Measurements from ENCODE around the gene FAM124A.

FAM124A gene

GRCh38 chr13:51311957-51312520 lies 89.8 kb downstream of the FAM124A start:
- DNase-seq: no peak

GRCh38 chr13:51313619-51314018 lies 91.4 kb downstream of the FAM124A start:
- DNase-seq: no peak

GRCh38 chr13:51317262-51317661 lies 95.1 kb downstream of the FAM124A start:
- no peak for DNase-seq

DNA sequence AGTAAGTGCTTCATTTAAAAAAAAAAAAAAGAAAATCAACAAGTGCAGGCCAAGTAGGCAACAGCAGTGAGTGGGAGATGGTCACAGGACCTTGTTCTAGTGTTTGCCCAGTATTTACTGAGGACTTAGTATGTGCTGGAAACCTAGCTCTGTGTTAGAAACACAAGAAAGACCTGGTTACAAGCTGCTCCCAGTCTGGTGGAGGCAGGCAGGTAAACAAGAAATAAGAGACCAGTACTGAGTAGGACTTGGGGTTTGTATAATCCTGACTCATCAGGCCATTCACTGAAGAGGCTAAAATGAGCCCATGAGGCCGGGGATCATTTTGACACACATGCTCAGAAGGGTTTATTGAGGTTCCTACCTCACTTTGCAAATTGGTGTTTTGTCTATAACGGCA lies 95.8 kb downstream of the FAM124A start:
- no peak for DNase-seq

GRCh38 chr13:51318876-51319275 lies 96.7 kb downstream of the FAM124A start:
- no peak for DNase-seq

- DNase-seq: no peak
These were observed 99.6 kb downstream of the FAM124A start for GRCh38 chr13:51321836-51322235.

GRCh38 chr13:51322826-51323225 lies 100.6 kb downstream of the FAM124A start:
- DNase-seq: no peak

- no peak for DNase-seq
These were observed 101.8 kb downstream of the FAM124A start for GRCh38 chr13:51323824-51324511.

DNA sequence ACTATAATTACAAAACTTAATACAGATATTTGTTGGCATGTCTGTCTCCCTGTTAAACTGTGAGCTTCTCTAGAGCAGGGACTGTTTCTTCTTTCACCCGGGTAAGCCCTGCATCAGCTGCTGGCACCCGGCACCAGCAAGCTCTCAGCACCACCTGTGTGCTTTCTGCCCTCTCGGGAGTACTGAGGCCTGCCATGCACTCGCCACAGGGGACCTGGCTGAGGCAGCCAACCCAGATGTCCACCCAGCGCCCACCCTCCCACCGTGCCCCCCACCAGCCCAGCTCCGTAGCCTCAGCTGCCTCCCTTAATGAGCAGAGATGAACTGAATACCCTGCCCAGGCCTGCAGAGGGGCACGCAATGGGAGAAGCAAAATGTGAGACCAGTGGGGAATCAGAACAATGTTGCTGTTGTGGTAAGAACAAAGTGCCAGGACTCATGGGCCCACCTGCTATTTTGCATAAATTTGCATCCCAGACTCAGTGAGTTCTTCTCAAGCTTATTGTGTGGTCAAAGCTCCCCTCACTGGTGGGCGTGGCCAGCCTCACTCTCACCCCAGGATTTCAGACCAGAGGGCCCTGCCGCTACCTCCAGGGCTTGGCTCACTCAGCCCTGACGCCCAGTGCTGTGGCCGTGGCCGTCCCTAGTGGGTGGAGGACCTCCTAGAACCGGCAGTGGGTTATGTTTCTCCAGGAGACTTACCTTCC lies 102.7 kb downstream of the FAM124A start:
- no peak for DNase-seq

- no peak for DNase-seq
These were observed 103.6 kb downstream of the FAM124A start for GRCh38 chr13:51325837-51326236.

- DNase-seq: no peak
These were observed 104.6 kb downstream of the FAM124A start for GRCh38 chr13:51326777-51327176.

- no peak for DNase-seq
These were observed 105.8 kb downstream of the FAM124A start for GRCh38 chr13:51327961-51328360.

GRCh38 chr13:51328488-51328887 lies 106.3 kb downstream of the FAM124A start:
- no peak for DNase-seq

DNA sequence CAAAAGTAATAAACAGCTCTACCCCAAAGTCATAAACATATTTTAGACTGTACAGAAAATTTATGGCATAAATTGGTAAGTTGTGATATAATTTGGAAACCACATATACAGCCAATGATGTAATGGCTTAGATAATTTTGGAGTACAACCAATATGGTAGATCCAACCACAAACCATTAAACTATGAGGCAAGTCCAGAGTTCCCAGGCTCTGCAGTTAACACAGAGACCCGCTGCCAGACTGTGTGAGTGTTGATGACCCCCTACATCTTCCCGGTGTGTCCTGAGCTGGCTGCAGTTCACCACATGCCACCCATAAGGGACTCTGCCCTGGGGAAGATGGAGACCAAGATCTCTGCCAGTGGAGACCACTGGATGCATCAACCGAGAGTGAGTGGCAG lies 107.4 kb downstream of the FAM124A start:
- DNase-seq: no peak

- DNase-seq: no peak
These were observed 108.6 kb downstream of the FAM124A start for GRCh38 chr13:51330791-51331190.

GRCh38 chr13:51331354-51331861 lies 109.2 kb downstream of the FAM124A start:
- DNase-seq: no peak

- DNase-seq: no peak
These were observed 110.6 kb downstream of the FAM124A start for GRCh38 chr13:51332566-51333361.

DNA sequence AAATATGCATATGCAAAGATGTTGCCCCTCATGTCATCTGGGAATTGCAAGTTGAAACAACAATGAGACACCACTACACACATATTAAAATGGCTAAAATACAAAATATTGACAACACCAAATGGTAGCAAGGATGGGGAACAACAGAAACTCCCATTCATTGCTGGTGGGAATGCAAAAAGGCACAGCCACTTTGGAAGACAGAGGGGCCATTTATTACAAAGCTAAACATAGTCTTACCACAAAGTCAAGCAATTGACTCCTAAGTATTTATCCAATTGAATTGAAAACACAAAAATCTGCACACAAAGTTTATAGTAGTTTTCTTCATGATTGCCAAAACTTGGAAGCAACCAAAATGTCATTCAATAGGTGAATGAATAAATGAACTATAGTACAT lies 111.2 kb downstream of the FAM124A start:
- DNase-seq: no peak

GRCh38 chr13:51333826-51334225 lies 111.6 kb downstream of the FAM124A start:
- DNase-seq: no peak
